Muscle of arm (tissue), 12 donors: Measurements from ENCODE around the gene EFCAB8. TPM values are rescaled to one million over a fixed set of nuclear protein-coding genes. Genes with fewer than 3 reads are reported as not detected.

Experiments used
- DNase-seq: peaks from one replicate; pipeline ENCODE4 v3.0.0-alpha.2; 2013
- polyA plus RNA-seq, 12 donors: library from polyadenylated mRNA; unstranded; fragments of 120-200 nt; gene quantifications; one replicate each; pipeline ENCODE4 v1.2.1, GENCODE V29; 2013; ENCODE audit not compliant: insufficient read length in 12 of 12

The EFCAB8 gene
- polyA plus RNA-seq, 12 donors: 0.05 to 0.40 (median 0.15) TPM; not detected in 5

GRCh38 chr20:33005908-33006775 is 147.4 kb downstream of the EFCAB8 start:
- no peak for DNase-seq

- no peak for DNase-seq
These were observed 148.2 kb downstream of the EFCAB8 start for GRCh38 chr20:33006776-33007375.

- no peak for DNase-seq
These were observed 148.9 kb downstream of the EFCAB8 start, which contains the start of gene BPIFB2 for GRCh38 chr20:33007376-33008335. Gene BPIFB2 (plus strand): TSS chr20:33007704. CDS start chr20:33008575, 871 bp downstream.

DNA sequence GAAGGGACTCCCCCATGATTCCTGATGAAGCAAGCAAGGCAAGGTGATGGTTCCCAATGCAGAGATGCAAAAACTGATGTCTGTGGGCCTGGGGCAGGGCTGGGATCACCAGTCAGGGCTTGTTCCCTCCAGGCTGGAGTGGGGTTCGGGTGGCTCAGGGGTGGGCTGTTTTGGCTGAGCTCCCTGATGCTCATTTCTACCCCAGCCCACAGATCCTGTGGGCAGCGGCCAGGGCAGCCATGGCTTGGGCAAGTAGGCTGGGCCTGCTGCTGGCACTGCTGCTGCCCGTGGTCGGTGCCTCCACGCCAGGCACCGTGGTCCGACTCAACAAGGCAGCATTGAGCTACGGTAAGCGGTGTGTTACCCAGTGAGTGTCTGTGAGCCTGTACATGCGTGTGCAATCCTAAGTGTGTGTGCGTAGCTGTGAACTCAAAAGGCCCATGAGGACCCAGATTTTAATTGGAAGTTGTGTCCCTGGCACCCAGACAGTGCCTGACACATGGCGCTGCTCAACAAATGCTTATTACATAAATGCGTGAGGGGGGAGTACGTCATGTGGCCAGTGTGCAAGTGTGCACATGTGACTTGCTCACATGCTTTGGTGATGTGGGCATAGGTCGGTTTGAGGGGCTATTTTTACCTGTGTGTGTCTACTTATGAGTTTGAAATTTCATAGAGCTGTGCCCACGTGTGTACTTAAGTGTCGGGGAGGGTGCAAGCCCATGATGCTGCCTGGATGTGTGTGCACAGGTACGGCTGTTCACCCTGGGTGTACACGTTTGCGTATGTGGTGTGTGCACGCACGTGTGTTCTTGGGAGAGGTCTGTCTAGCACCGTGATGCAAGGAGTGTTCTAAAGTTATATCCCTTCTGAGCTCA is 149.9 kb downstream of the EFCAB8 start:
- DNase-seq: no peak

- DNase-seq: no peak
These were observed 150.8 kb downstream of the EFCAB8 start for GRCh38 chr20:33009214-33010132.

- DNase-seq: no peak
These were observed 151.4 kb downstream of the EFCAB8 start for GRCh38 chr20:33010133-33010504.

DNA sequence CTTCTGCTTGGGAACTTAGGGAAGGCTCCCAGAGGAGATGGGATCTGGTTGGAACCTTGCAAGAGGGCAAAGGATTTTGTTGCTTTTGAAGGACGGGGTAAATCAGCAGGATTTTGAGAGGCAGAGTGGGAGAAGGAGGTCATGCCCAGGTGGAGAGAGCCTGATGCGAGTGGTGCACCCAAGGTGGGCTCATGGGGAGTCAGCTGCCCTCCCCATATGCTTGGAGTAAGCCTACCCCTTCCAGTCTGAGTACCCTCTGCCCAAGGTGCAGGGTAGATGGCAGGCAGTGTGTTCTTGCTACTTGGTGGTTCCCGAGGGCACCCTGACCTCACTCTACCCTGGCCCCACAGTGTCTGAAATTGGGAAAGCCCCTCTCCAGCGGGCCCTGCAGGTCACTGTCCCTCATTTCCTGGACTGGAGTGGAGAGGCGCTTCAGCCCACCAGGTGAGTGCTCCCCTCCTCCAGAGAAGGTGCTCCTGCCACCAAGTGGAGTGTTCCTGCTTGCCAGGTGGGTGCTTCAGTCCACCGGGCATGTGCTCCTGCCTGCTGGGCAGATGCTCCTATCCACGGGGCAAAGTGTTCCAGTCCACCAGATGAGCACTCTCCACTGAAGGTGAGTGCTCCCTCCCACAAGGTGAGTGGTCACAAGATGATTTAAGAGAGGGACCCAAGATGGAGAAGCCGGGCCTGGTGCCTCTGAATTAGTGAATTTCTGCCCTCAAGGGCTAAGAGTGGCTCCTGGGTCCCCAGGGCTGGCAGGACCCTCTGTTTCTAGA is 152.1 kb downstream of the EFCAB8 start:
- DNase-seq: no peak

Other genes starting within 250 kb of the EFCAB8 start
- gene C20orf203, start 185.0 kb upstream of the EFCAB8 start, polyA plus RNA-seq: under 1 TPM in 8 of 12 donors, not detected in 4; 0.06 to 0.25 (median 0.16) TPM
- gene COMMD7, start 115.5 kb upstream of the EFCAB8 start, polyA plus RNA-seq: 10 to 100 TPM in 11 of 12 donors, not detected in 1; 28.1 to 44.7 (median 41.3) TPM
- gene DNMT3B, start 96.5 kb upstream of the EFCAB8 start, polyA plus RNA-seq: 1 to 10 TPM in 11 of 12 donors, not detected in 1; 3.0 to 5.6 (median 3.9) TPM
- 100 to 1,000 TPM in 10 of 12 donors, 10 to 100 TPM in 1, not detected in 1; 78.3 to 175 (median 139) TPM for gene MAPRE1, start 39.0 kb upstream of the EFCAB8 start, polyA plus RNA-seq
- gene SUN5, start 145.5 kb downstream of the EFCAB8 start, polyA plus RNA-seq: not detected
- not detected for gene BPIFB2, start 148.8 kb downstream of the EFCAB8 start, polyA plus RNA-seq
- not detected for gene BPIFB6, start 172.7 kb downstream of the EFCAB8 start, polyA plus RNA-seq
- under 1 TPM in 3 of 12 donors, not detected in 9; 0.13 to 0.16 (median 0.14) TPM for gene BPIFB3, start 195.0 kb downstream of the EFCAB8 start, polyA plus RNA-seq
- under 1 TPM in 5 of 12 donors, not detected in 7; 0.11 to 0.29 (median 0.14) TPM for gene BPIFB4, start 220.7 kb downstream of the EFCAB8 start, polyA plus RNA-seq